ENCODE data around the gene ATXN7L1.

ATXN7L1 gene

GRCh38 chr7:105769901-105770628 lies 106.3 kb downstream of the ATXN7L1 start:
- no peak for DNase-seq

GRCh38 chr7:105768898-105769507 lies 107.4 kb downstream of the ATXN7L1 start:
- no peak for DNase-seq

- DNase-seq = no peak
Measured at GRCh38 chr7:105768117-105768516, 108.3 kb downstream of the ATXN7L1 start.

GRCh38 chr7:105766421-105767073 lies 109.9 kb downstream of the ATXN7L1 start:
- DNase-seq = no peak

GRCh38 chr7:105765846-105766245 lies 110.6 kb downstream of the ATXN7L1 start:
- DNase-seq = no peak

GRCh38 chr7:105764506-105764905 lies 111.9 kb downstream of the ATXN7L1 start:
- DNase-seq = no peak

GRCh38 chr7:105760551-105761447 lies 115.6 kb downstream of the ATXN7L1 start:
- DNase-seq = no peak

GRCh38 chr7:105759670-105760550 lies 116.5 kb downstream of the ATXN7L1 start:
- DNase-seq = peak; percentile 60

GRCh38 chr7:105756367-105756766 lies 120.0 kb downstream of the ATXN7L1 start:
- no peak for DNase-seq

GRCh38 chr7:105752671-105753275 lies 123.6 kb downstream of the ATXN7L1 start:
- no peak for DNase-seq

GRCh38 chr7:105751054-105751453 lies 125.3 kb downstream of the ATXN7L1 start:
- peak; percentile 14 for DNase-seq

GRCh38 chr7:105748701-105749100 lies 127.7 kb downstream of the ATXN7L1 start:
- DNase-seq = no peak

- DNase-seq = no peak
Measured at GRCh38 chr7:105745681-105746330, 130.6 kb downstream of the ATXN7L1 start.

GRCh38 chr7:105744258-105744657 lies 132.1 kb downstream of the ATXN7L1 start:
- no peak for DNase-seq

- DNase-seq = no peak
Measured at GRCh38 chr7:105743351-105744090, 132.9 kb downstream of the ATXN7L1 start.

- DNase-seq = no peak
Measured at GRCh38 chr7:105742787-105743186, 133.6 kb downstream of the ATXN7L1 start.

GRCh38 chr7:105741982-105742381 lies 134.4 kb downstream of the ATXN7L1 start:
- no peak for DNase-seq

- DNase-seq = no peak
Measured at GRCh38 chr7:105738133-105738532, 138.3 kb downstream of the ATXN7L1 start.

- no peak for DNase-seq
Measured at GRCh38 chr7:105734233-105734632, 142.2 kb downstream of the ATXN7L1 start.

- DNase-seq = no peak
Measured at GRCh38 chr7:105731042-105731441, 145.4 kb downstream of the ATXN7L1 start.

Data from NCI-H226 (cell line).